ENCODE measurements around the gene SNTB2. TPM values are rescaled to one million over a fixed set of nuclear protein-coding genes. Genes with fewer than 3 reads are reported as not detected.

The SNTB2 gene
- total RNA-seq, 1 experiment from 2014 or later = 20.2 TPM

- H3K23me2 ChIP-seq (ENCODE audit: insufficient read length, low read depth, low read length, poor library complexity, severe bottlenecking) = no peaks in the 10 kb centered on the region
- H2AK5ac ChIP-seq (ENCODE audit: insufficient read length, low read length) = no peak overlapping the region
- no peak overlapping the region for H3K27ac ChIP-seq (ENCODE audit: insufficient read length, low read depth, low read length)
- H4K8ac ChIP-seq (replicated peaks; ENCODE audit: insufficient read length, low read depth, low read length) = no peak overlapping the region
- no peak overlapping the region for H3K56ac ChIP-seq (ENCODE audit: insufficient read length, low read depth, low read length)
- H3K4ac ChIP-seq (ENCODE audit: low read depth, low read length) = no peak overlapping the region
- no peak overlapping the region for H2BK15ac ChIP-seq (ENCODE audit: low read depth, low read length)
- no peaks in the 10 kb centered on the region for H4K20me1 ChIP-seq (ENCODE audit: control insufficient read depth, insufficient read depth, insufficient read length)
- H2BK20ac ChIP-seq (ENCODE audit: low read depth, low read length, poor library complexity, severe bottlenecking) = no peak overlapping the region
- H3K4me1 Mint-ChIP-seq = no peaks in the 10 kb centered on the region
- peaks cover 6 to 14% (median 8%) of the 10 kb centered on the region in 3 experiments for H3K36me3 Mint-ChIP-seq (ENCODE audit: insufficient read depth in 1 of 3, low read depth in 3 of 3)
- no peak overlapping the region for H3K27ac Mint-ChIP-seq
- H3K9me3 Mint-ChIP-seq = no peaks in the 10 kb centered on the region
- H2BK12ac ChIP-seq (ENCODE audit: insufficient read length, low read depth, low read length) = no peak overlapping the region
- H3K79me2 ChIP-seq (ENCODE audit: insufficient read depth, low read length) = no peaks in the 10 kb centered on the region
- no peak overlapping the region for H3K14ac ChIP-seq (ENCODE audit: insufficient read depth, low read length)
- H3T11ph ChIP-seq (ENCODE audit: low read length) = no peak overlapping the region
- no peaks in the 10 kb centered on the region for H3K79me1 ChIP-seq (ENCODE audit: insufficient read depth, low read depth, low read length, poor library complexity, severe bottlenecking)
- H3K4me3 Mint-ChIP-seq = no peak overlapping the region
- TF ChIP-seq CTCF (conservative IDR thresholded peaks at IDR 0.05) = no peak
- H3K4me2 ChIP-seq (ENCODE audit: insufficient read depth, insufficient read length, low read length) = no peak overlapping the region
- H3K9ac ChIP-seq (ENCODE audit: extremely low read depth, insufficient read length, low read length) = no peak overlapping the region
- H2AFZ ChIP-seq (ENCODE audit: low read length) = no peak overlapping the region
- no peaks in the 10 kb centered on the region for H3K27me3 ChIP-seq (ENCODE audit: insufficient read depth, low read length)
- H2BK120ac ChIP-seq (ENCODE audit: low read depth, low read length, poor library complexity, severe bottlenecking) = no peak overlapping the region
- no CpG with 5 or more reads among the region's 2 CpGs for WGBS (ENCODE audit: extremely low coverage, insufficient read length, low lambda C conversion rate)
- H3K27me3 Mint-ChIP-seq (ENCODE audit: low read depth) = no peaks in the 10 kb centered on the region
- H3K23ac ChIP-seq (ENCODE audit: insufficient read length, low read depth, low read length) = no peak overlapping the region
- no peak overlapping the region for H3K18ac ChIP-seq (ENCODE audit: insufficient read length, low read depth, low read length)
- no peak for DNase-seq
- H2BK5ac ChIP-seq (ENCODE audit: insufficient read length, low read length) = no peak overlapping the region
- no peak overlapping the region for H4K91ac ChIP-seq (ENCODE audit: insufficient read length, low read depth, low read length)
- H4K5ac ChIP-seq (ENCODE audit: insufficient read length, low read depth, low read length) = no peak overlapping the region
- H3K9me3 ChIP-seq (ENCODE audit: control insufficient read depth, low read depth, low read length) = no peaks in the 10 kb centered on the region
- no peaks in the 10 kb centered on the region for H3K4me1 ChIP-seq (ENCODE audit: insufficient read depth, low read length)
Measured at GRCh38 chr16:69243479-69243878, 56.5 kb downstream of the SNTB2 start.
